ENCODE results near the gene NSD1. TPM values are rescaled to one million over a fixed set of nuclear protein-coding genes. Genes with fewer than 3 reads are reported as not detected.

NSD1 gene
- total and polyA plus RNA-seq, 2 of the 8 experiments (the other 6 are each of a cell fraction or from before 2014, with no cell fraction given): 22.8 to 168 TPM

DNA sequence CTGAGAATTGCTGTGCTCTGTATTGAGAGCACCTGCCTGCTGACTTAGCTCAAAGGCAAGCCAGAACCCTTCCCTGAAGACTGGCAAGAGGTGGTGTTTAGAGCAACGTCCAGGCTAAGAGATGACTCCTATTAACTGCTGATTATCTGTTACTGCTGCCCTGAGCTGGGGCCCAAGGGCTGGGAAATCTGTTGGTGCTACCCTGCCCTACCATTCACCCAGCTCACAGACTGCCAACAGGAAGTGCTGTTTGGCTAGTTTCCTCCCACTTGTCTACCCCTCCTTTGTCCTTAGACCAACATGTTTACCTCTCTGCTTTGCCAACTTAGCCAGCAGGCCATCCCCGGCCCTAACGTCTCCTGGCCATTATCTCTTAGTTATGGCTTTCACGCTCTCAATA, 163.0 kb downstream of the NSD1 start:
- Histone ChIP-seq H2BK120ac (replicated peaks; ENCODE audit: low read depth, low read length) (no peak overlapping the region), H3K4ac (replicated peaks; ENCODE audit: insufficient read length, low read depth, low read length) (no peak overlapping the region), H4K5ac (ENCODE audit: insufficient read length, low read depth, low read length) (no peak overlapping the region), H2BK12ac (ENCODE audit: low read depth, low read length) (no peak overlapping the region), H3K36me3 (ENCODE audit: control insufficient read depth in 2 of 4, insufficient read depth in 4 of 4, low read length in 3 of 4) (peaks cover 36 to 57% (median 44%) of the 10 kb centered on the region in 4 experiments), H3K56ac (replicated peaks; ENCODE audit: insufficient read length, low read depth, low read length) (no peak overlapping the region), H3K9me3 (ENCODE audit: insufficient read depth in 2 of 2, low read depth in 1 of 2, low read length in 1 of 2) (no peaks in the 10 kb centered on the region), H3K4me3 (ENCODE audit: extremely low read depth in 1 of 4, insufficient read depth in 2 of 4, low read depth in 3 of 4, low read length in 4 of 4) (no peak overlapping the region), H3K23me2 (ENCODE audit: low read depth, low read length) (no peaks in the 10 kb centered on the region), H3K14ac (ENCODE audit: insufficient read length) (no peak overlapping the region), H2AFZ (ENCODE audit: low read length) (no peak overlapping the region), H3K27me3 (replicated peaks in 1 of 4; ENCODE audit: control insufficient read depth in 3 of 4, extremely low read depth in 1 of 4, insufficient read depth in 3 of 4, low read length in 3 of 4) (no peaks in the 10 kb centered on the region), H3K4me2 (ENCODE audit: insufficient read depth in 1 of 2, low read depth in 2 of 2, low read length in 2 of 2) (no peak overlapping the region), H2BK20ac (ENCODE audit: low read length) (no peak overlapping the region), H4K20me1 (replicated peaks in 1 of 2; ENCODE audit: control insufficient read depth in 1 of 2, insufficient read depth in 2 of 2, low read length in 2 of 2) (peaks cover 10 to 19% of the 10 kb centered on the region in 2 experiments), H2BK5ac (ENCODE audit: low read depth, low read length) (no peak overlapping the region), H4K91ac (replicated peaks; ENCODE audit: insufficient read length, low read length) (no peak overlapping the region), H4K8ac (ENCODE audit: extremely low read depth, insufficient read depth, low read length) (no peak overlapping the region), H3K9ac (replicated peaks in 1 of 4; ENCODE audit: extremely low read depth in 1 of 4, low read depth in 3 of 4, low read length in 3 of 4) (no peak overlapping the region; a peak in 1 of 7 replicates), H3K79me1 (ENCODE audit: low read depth, low read length) (peaks cover 5% of the 10 kb centered on the region; the same call in 1 of the 2 replicates), H3K23ac (ENCODE audit: insufficient read length) (no peak overlapping the region), H3K27ac (ENCODE audit: low read depth, low read length) (no peak overlapping the region), H3K4me1 (replicated peaks in 1 of 4; ENCODE audit: control insufficient read depth in 3 of 4, insufficient read depth in 4 of 4, low read length in 3 of 4) (peaks cover 0 to 5% (median 2%) of the 10 kb centered on the region in 4 experiments; a peak in 5 of 7 replicates), H2BK15ac (ENCODE audit: low read length) (no peak overlapping the region), H3K79me2 (ENCODE audit: control insufficient read depth in 1 of 2, insufficient read depth in 2 of 2, low read length in 2 of 2) (no peaks in the 10 kb centered on the region; a peak in 1 of 4 replicates), H2AK5ac (ENCODE audit: low read depth, low read length) (no peak overlapping the region), H3K18ac (ENCODE audit: extremely low read depth, low read length) (no peak overlapping the region)
- TF ChIP-seq POLR2AphosphoS5 (IDR thresholded peaks at IDR 0.05; ENCODE audit: low read depth, low read length) (no peak; the same call in 1 of the 2 replicates), ASH2L (IDR thresholded peaks at IDR 0.05; ENCODE audit: low read length) (no peak), YY1 (IDR thresholded peaks at IDR 0.05; ENCODE audit: low read depth, low read length) (no peak), MAFK (IDR thresholded peaks at IDR 0.05; ENCODE audit: low read depth, low read length) (no peak), TAF1 (IDR thresholded peaks at IDR 0.05; ENCODE audit: low read depth, low read length) (no peak), KDM4A (IDR thresholded peaks at IDR 0.05; ENCODE audit: low read depth, low read length, severe bottlenecking) (no peak)
- TF ChIP-seq, protein P1, sequence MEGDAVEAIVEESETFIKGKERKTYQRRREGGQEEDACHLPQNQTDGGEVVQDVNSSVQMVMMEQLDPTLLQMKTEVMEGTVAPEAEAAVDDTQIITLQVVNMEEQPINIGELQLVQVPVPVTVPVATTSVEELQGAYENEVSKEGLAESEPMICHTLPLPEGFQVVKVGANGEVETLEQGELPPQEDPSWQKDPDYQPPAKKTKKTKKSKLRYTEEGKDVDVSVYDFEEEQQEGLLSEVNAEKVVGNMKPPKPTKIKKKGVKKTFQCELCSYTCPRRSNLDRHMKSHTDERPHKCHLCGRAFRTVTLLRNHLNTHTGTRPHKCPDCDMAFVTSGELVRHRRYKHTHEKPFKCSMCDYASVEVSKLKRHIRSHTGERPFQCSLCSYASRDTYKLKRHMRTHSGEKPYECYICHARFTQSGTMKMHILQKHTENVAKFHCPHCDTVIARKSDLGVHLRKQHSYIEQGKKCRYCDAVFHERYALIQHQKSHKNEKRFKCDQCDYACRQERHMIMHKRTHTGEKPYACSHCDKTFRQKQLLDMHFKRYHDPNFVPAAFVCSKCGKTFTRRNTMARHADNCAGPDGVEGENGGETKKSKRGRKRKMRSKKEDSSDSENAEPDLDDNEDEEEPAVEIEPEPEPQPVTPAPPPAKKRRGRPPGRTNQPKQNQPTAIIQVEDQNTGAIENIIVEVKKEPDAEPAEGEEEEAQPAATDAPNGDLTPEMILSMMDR (IDR thresholded peaks at IDR 0.05; ENCODE audit: control extremely low read depth in 1 of 3, insufficient read depth in 1 of 3, low read depth in 1 of 3, low read length in 3 of 3): no peak
- FAIRE-seq (no peak), DNase-seq (ENCODE audit: low read depth in 1 of 2, low spot score in 2 of 2) (no peak)
- ChIA-PET POLR2A (ENCODE audit: partially characterized antibody) (interaction anchor here (1.1 to 12.1 kb wide), 3 partner anchors 9 to 161 kb away, joined by 4 to 111 read pairs (median 8); partner anchors contain the start of gene NSD1), CTCF (ENCODE audit: partially characterized antibody) (interaction anchor here (0.7 to 6.5 kb wide), 3 partner anchors 13 to 184 kb away, joined by 4 to 37 read pairs (median 4); no protein-coding TSS in a partner anchor)
- 86% methylated on average over 4 of the region's 4 CpGs; no CpG with 5 or more reads in 1 of the 2 experiments for WGBS, 2 experiments (ENCODE audit: extremely low coverage in 1 of 2, insufficient coverage in 1 of 2, insufficient read length in 1 of 2, insufficient replicate concordance in 2 of 2, low coverage in 1 of 2, low lambda C conversion rate in 2 of 2, missing lambda C conversion rate in 1 of 2)
